Stomach (tissue), 4 donors: ENCODE results near the gene PPP1R16B.

ENCODE experiments used
- CTCF ChIP-seq, 7 experiments: fragments of 450-650 bp in 4 of 7; fragments of 200-600 bp in 3 of 7; sonication (generic) in 3 of 7; IDR thresholded peaks; one replicate each; pipeline ENCODE4 v1.5.1; 2016 to 2019; ENCODE audit warnings: antibody characterized with exemption in 7 of 7, control low read depth in 2 of 7, mild to moderate bottlenecking in 1 of 7
- EP300 ChIP-seq: sonication (generic); formaldehyde crosslinking; IDR thresholded peaks from one replicate; pipeline ENCODE4 v1.6.1; 2017; ENCODE audit warnings: antibody characterized with exemption
- POLR2A ChIP-seq, 4 donors: fragments of 450-650 bp; IDR thresholded peaks; one replicate each; pipeline ENCODE4 v1.6.1; 2016; ENCODE audit warnings: antibody characterized with exemption in 4 of 4, control low read depth in 2 of 4, mild to moderate bottlenecking in 1 of 4, moderate library complexity in 1 of 4
- POLR2AphosphoS5 ChIP-seq, 3 donors: sonication (generic); formaldehyde crosslinking; IDR thresholded peaks; one replicate each; pipeline ENCODE4 v1.6.1; 2016; ENCODE audit warnings: antibody characterized with exemption in 3 of 3

- TF ChIP-seq CTCF (IDR thresholded peaks at IDR 0.05) = no peak
- no peak for TF ChIP-seq EP300
- TF ChIP-seq POLR2A (IDR thresholded peaks at IDR 0.05) = no peak
- no peak for TF ChIP-seq POLR2AphosphoS5 (IDR thresholded peaks at IDR 0.05)
Observed at GRCh38 chr20:38947931-38948362, 142.4 kb downstream of the PPP1R16B start.
